HG03097 (cell line): ENCODE measurements around the gene GMDS.

Experiments used
- ATAC-seq: cut with Tn5 transposase; IDR thresholded peaks from one replicate; pipeline ENCODE4 v1.9.1; 2021; ENCODE audit not compliant: unreplicated experiment, low FRiP score

The GMDS gene

DNA sequence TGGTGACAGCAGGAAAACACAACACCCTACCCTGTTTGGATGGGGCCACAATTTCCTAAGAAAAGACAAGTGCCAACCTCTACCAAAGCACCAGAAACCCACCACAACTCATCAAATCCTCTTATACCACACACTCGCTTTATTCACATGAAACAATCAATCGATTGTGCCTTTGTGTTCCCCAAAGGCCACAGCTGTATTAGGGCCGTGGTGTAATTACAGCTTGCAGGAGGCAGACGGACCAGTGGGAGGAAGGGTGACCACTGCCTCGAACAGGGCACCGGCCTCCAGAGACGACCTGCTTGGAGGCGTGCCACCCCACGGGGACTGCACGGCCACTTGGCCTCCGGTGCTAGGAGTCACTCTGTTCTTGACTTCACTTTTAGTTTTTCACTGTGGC lies 371.6 kb downstream of the GMDS start:
- ATAC-seq: no peak

DNA sequence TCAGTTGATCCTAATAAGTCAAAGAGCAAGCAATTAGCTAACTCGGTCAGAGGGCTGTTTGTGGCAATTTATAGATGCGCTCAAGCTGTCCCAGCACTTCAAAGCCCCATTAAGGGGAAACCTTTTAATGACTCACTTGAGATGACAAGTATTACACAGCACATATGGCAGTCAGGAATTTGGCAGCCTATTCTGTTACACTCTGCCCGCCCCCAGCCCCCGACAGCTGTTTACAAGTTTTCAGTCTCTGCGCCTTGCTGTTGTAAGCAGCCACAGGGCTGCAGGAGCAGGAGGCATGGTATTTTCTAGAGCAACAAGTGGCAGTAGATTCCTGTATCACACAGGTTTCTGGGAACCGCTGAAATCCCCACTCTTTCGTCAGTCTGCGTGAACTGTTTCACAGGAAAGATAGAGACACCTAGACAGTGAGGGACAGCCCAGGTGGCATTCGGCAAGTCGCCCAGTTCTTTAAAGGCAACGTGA lies 372.7 kb downstream of the GMDS start:
- ATAC-seq: no peak

DNA sequence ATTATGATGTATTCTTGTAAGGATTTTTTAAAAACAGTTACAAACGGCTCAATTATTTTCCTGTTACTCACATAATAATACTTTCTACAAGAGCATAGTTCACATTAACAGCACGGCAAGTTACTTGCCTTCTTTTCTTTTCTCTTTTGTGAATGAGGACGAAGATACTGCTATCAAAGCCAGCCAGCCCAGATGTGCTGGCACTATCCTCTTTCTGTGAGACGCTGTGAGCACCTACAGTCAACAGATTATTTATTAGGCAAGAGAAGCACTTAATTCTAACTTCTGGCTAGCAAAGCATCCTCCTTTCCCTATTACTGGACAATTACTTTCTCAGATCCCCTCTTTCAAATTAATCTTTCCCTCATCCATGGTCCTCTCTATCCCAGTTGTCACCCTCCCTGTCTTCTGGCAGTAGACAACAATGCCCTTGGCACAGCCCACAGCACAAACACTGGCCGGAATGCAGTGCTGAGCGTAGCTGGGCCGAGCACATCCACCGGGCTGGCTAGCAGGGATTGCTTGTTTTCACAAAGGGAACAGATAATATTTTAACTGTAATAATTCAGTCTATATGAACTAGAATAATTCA lies 373.6 kb downstream of the GMDS start:
- no peak for ATAC-seq

DNA sequence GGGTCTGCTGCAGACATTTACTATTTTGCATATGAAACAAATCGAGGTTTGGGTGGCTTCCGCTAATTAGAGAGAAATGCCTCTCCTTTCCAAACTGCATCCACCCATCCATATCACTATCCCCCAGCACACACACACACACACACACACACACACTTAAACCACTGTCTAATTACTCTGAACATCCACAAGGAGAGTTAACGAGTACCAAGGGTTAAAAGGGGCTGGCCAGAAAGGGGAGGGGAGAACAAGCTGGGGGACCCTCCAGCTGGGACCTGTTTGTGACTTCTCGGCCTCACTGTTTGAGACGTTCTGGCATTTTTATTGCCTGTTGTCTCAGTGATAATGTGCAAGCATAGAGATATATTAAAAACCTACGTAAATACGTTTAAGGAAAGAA lies 374.5 kb downstream of the GMDS start:
- ATAC-seq: no peak

DNA sequence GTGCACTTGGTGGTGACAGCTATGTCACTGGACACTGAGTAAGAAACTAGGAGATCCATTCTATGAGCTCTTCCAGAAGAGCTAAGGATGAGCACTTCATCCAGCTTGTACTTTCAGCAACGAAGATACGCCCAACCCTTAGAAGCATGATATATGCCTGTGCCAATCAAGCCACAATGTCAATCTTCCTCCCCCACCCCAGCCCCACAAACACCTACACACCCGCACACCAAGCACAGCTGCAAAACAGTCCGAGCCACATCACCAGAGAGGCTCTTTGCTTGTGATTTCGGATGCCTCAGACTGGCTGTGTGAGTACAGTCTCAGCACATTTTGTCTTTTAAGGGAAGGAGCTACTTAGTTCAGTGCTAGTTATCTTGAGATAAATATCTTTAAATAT lies 375.2 kb downstream of the GMDS start:
- no peak for ATAC-seq

DNA sequence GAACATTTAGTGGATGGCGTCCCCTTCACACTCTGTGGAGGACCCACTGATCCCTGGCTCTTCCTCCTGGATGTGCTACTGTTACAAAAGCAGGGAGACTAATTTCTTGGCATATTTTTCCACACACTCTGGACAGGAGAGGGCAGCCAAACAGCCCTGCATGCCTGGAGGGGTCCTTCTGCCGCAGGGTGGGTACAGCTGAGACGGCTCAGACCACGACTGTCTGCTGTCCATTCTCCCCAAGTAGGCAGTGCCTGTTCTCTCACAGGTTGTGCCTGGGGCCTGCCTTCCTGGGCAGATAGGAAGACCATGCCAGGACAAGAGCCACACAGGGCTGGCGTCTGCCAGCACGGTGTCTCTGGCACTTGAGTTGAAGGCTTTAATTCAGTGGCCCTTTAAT lies 375.6 kb downstream of the GMDS start:
- ATAC-seq: no peak

DNA sequence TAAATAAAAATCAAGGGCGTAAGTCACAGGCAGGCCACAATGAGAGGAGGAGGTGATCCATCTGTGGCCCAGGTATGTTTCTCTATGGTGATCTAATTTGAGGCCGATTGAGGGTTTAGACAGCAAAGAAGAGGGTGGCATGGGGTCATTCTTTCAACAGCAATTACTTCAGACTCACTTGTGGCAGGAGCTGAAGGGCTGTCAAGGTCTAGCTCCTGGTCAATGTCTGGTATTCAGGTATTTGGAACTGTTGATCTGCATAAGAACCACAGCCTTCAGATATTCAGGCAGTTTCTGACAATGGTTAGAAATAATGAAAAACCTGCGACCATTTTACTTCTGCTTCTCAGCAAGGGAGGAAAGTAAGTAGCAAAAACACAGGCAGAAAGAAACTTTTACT lies 376.1 kb downstream of the GMDS start:
- ATAC-seq: no peak

DNA sequence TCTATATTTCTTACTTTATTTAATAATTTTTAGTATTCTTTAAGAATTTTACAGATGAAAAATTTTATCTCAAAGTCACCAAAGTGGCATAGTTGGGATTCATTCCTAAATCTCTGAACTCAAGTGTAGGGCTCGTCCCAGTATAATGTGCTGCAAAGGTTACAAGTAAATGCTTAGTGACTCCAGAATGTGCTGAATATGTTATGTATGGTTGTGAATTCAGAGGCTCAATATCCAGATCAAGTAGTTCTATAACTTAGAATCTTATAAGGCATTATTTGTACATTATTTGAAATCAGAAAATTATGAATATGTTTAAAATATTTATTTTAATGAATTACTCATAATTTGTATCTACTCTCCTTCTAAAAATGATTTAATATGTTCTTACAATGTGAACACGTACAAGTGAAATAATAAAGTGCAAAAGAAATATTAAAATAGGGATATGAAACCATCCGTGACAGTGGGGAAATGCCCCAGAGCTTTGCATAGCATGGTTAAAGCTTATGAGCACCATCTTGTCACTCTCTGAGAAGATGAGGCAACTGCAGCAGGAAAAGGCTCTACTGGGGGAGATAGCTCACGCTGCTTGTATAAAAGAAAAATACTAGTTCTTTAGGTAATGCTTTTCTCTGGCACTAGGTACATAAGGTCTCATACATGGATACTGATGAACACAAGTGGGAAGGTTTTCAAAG lies 376.7 kb downstream of the GMDS start:
- no peak for ATAC-seq

DNA sequence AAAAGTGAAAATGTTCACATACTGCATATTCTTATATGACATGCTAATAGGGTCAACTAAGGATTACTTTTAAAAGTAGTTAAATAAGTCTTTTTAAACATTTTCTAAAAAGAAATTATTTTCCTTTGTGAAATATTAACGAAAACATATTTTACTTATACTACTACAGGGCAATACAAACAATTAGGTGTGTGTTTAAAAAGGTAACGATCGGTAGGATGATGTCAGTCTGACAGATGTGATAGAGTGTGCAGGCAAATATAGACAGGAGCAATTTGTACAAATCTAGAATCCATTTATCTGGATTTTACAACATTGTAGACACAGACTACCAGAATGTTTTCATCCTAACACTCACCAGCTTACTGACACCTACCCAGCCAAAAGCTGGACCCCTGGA lies 378.2 kb downstream of the GMDS start:
- no peak for ATAC-seq

DNA sequence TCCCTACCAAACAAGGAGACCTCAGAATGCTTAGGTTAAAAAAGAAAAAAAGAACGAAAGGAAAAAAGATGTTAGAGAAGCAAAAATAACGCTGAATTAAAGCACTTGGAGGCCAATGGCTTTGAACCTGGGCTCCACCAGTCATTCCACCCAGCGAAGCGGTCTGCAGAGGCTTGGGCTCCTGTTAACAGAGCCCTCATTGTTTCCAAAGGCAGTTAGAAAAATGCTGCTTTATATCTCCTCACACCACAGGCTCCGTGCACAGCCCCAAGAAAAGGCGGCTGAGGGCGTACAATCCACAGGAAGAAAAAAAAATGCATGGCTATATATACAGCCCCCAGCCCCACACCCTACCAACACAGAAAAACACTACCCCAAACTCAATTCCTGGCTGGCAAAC lies 379.8 kb downstream of the GMDS start:
- no peak for ATAC-seq

DNA sequence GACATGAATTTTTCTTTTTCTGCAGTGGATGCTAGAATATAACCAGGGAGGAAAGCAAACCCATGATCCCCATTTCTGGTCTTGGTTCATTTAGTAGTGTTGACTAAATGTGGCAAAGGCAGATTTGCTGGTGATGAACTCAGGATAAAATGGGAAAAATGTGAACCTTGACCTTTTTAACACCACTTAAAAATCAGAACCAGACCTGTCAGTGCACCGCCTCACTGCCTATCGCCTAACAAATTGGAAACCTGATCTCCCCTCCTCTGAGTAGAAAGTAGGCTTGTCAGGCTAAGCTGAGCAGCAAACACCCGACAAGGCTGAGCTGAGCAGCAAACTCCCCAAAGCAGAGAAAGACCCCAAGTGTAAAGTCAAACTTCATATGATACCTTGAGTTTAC lies 380.9 kb downstream of the GMDS start:
- no peak for ATAC-seq

DNA sequence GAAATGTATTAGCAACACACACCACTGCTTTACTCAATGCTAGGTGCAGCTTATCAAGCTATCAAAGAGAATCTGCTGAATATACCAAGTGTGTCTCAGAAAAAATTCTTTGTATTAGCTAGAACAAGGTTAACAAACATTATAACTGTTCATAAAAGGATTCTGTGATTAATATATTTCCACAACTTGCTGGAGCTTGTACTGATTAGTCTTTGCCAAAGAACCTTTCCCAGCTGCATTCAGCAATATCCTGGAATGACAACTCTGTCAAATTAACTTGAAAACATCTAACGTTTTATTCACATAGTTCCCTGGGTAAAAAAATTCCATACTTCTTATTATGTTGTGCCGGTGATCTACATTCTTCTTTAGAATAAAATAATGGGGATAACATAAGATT lies 383.0 kb downstream of the GMDS start:
- ATAC-seq: no peak

DNA sequence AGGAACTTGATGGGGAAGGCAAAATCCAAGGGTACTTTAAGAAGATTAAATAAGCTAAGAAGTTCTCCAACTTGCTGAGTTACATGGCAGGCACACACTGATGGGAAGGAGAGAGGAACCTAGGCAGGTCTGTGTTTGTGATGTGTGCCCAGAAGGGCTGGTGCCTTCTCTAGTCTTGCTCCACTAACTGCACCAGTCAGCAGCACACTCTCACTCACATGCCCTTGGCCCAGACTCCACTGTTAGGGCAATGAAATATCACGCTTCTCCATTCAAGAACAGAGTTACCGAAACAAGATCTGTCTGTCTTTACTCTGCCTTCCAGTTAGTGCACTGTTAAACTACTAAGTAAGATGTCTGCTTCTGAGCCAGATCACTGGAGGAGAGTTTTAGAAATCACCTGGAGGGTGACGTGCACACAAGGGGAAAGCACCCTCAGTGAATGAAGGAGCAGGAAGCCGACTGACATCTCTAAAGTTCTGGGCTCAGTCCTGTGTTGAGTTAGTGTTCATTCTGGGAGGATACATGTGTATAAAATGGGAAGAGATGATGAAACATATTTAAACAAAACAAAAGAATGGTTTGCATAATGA lies 384.6 kb downstream of the GMDS start:
- ATAC-seq: no peak

DNA sequence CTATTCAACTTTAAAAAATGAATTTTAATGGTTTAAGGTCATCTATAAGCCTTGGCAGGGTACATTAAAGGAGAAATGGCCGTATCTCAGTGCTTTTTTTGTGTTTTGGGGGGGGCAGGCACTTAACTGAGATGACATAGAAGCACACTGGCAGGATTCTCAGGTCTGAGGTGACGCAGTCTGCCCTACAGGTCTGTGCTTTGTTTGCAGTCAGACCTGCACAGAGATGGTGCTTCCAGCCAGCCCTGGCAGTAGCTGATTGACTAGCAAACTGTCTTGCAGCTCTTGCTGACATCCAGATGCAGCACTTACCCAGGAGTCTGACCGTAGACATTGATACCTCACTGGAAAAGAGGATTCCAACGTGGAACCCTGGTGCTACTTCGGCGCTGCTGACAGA lies 386.5 kb downstream of the GMDS start:
- no peak for ATAC-seq

DNA sequence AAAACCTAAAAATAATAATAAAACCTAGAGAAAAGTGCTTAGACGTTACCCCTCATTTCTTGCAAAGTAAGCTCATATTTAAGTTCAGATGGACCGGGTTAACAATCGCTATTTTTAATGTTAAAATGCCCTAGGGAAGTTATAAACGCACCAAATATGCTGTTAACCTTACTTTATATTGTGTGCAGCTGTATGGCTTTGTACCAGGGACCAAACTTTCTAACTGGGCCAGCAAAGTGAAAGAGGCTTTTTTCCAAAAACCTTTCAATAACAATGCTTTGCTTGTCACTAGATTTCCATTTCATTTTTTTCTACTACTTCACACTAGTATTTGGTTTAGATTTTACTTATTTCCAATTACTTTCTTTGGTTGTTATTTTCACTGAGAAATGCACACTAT lies 387.2 kb downstream of the GMDS start:
- no peak for ATAC-seq

DNA sequence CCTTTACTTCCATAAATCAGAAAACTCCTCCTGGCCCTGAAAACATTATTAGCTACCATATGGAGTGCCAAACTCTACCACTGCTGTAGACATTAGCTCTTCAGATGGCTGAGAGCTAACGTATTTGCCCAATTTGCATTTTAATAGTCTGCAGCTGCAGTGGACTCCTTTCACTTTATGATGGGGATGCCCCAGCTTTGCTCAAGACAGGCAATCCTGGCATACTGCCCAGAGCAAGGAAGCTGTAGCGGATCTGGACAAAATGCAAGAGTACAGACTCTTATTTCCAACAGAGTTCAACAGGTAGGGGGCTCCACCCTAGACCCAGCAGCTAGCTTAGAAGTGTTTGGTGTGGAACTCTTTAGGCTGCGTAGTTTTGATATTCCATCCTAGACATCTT lies 389.0 kb downstream of the GMDS start:
- no peak for ATAC-seq

DNA sequence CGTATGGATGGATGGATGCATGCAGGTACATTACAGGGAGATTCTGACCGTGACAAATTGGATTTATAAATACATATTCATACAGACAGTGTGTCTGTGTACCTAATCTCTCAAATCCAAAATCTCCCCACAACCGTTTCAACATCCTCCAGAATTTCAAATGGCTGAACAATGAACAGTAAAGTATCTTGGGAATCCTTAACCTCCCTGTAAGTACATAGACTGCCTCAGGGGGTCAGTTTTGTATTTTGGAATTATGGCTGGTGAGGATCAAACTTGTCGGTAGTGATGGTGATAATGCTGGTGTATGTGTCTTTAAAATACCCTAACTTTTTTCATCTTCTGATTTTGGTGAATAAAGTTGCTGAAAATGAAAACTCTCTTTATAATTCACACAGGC lies 389.5 kb downstream of the GMDS start:
- ATAC-seq: no peak

DNA sequence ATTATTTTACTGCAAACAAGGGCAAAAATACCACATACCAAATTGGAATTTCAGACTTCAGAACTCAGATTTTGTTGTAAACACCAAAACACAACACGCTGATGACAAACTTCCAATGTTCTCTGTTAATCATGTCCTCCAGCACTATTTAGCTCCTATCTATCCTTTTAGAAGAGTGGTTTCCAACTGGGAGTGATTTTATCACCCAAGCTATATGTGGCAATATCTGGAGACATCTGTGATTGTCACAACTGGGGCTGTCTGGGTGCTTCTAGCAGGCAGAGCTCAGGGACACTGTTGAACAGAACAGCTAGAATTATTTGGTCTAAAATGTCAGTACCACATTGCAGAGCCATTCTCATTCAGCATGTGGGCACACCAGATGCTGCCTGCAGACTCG lies 391.1 kb downstream of the GMDS start:
- ATAC-seq: no peak

DNA sequence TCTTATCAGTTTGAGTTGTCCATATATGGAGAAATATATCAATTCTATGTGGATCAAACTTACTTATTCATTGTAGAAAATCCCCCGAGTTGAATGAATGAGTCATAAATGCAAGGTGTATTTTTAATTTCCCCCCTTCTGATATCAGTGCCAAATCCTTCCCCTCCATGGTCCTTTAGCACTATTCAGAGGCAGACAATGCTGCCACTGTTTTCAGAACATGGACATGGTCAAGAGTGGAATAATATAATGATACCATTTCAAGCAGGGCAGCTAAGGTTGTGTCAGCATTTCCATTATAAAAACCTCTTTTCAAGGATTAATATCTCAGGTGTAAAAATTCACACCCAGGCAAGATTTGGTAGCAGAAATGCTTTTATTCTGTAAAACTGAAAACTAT lies 391.6 kb downstream of the GMDS start:
- no peak for ATAC-seq

DNA sequence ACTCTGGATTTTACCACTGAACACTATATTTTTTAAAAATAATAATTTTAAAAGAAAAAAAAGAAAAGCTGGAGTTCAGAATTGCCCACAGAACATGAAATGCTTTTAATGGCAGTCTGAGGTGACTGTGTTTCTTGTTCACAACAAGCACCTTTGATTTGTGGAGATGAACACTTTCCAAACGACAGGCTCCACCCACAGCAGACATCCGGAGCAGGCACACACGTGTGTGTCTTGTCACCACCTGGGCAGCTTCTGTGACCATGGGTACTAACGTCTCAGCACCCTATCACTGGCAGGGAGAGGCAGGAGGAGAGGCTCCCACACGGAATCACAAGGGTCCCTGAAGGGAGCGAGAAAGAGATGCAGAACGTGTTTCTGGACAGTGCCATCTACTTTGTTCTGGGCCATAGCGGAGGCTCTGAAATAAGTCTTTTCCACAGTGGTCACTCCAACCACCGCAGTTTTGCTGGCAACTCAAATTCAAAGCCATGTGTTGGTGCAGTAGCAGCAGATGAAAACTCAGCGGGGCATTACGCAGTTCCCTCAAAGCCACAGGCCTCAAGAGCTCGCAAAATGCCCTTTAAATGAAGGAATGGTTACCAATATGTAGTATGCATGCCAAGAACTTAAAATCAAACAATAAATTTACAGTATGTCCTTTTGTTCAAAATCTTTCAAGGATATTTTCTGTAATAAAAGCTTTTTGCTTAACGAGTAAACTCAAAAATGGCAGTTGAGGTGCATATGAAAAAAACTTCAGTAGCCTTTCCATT lies 393.5 kb downstream of the GMDS start:
- no peak for ATAC-seq

DNA sequence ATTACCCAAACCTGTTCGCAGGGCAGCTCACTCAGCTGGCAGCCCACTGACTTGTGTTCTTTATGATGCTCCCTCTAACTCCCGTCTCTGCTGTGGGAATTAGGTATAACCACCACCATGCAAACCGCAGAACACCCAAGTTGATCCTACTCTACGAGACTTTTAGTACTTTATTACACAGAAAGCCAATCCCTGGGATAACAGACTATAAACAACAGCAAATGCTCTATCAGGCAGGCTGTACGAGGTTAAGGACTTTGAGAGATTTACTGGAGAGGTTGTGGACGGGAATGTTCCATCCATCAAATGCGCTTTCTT lies 394.6 kb downstream of the GMDS start:
- ATAC-seq: no peak
